Omental fat pad (tissue), 4 donors: ENCODE results near the gene APLF. TPM values are rescaled to one million over a fixed set of nuclear protein-coding genes. Genes with fewer than 3 reads are reported as not detected.

ENCODE experiments used
- ATAC-seq: fragments of 150-250 bp; one replicate; pipeline ENCODE4 v1.9.1; 2016; ENCODE audit warnings: mild to moderate bottlenecking, moderate library complexity; ENCODE audit not compliant: low FRiP score
- DNase-seq: peaks from one replicate; pipeline ENCODE4 v3.0.0-alpha.2; 2019; ENCODE audit warnings: low spot score
- total RNA-seq, 4 donors: library from RNA; depleted of rRNA; stranded (reverse); fragments of >200 nt; gene quantifications; one replicate each; pipeline ENCODE4 v1.1.0, GENCODE V29; 2016
- TF ChIP-seq, protein P1 (sequence below), 3 donors: fragments of 450-650 bp; IDR thresholded peaks; one replicate each; pipeline ENCODE4 v1.5.1; 2016 to 2017; ENCODE audit warnings: antibody characterized with exemption in 3 of 3, mild to moderate bottlenecking in 3 of 3, moderate library complexity in 2 of 3

The APLF gene
- total RNA-seq, 4 donors from 2014 or later, result 6.0 to 12.3 (median 9.4) TPM

DNA sequence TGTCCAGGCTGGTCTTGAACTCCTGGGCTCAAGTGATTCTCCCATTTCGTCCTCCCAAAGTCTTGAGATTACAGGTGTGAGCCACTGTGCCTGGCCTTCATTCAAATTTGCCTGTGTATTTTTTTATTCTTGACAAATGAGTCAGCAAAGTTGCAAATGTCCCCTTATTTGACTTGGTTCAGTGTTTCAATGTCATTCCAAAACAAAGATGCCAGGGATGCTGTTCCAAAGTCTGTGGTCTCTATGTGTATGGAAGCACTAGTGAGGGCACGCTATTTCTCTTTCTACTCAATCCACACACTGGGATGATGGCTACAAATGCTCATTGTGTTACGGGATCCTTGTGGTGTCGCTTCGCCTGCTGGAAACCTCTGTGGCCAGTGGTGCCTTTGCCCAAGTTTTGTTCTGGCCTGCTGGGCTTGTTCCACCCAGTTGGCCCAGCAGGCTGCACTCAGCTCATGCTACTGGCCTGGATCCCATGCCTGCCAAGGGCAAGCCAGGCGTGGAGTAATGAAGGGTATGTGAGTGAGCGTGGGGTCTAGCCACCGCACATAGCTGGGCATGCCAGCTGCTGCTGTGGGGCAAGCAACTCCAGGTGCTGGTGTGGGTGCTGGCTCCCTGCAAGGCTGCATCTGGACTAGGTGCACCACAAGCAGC, 35.9 kb upstream of the APLF start:
- ATAC-seq (no peak), DNase-seq (no peak)
- TF ChIP-seq, protein P1, sequence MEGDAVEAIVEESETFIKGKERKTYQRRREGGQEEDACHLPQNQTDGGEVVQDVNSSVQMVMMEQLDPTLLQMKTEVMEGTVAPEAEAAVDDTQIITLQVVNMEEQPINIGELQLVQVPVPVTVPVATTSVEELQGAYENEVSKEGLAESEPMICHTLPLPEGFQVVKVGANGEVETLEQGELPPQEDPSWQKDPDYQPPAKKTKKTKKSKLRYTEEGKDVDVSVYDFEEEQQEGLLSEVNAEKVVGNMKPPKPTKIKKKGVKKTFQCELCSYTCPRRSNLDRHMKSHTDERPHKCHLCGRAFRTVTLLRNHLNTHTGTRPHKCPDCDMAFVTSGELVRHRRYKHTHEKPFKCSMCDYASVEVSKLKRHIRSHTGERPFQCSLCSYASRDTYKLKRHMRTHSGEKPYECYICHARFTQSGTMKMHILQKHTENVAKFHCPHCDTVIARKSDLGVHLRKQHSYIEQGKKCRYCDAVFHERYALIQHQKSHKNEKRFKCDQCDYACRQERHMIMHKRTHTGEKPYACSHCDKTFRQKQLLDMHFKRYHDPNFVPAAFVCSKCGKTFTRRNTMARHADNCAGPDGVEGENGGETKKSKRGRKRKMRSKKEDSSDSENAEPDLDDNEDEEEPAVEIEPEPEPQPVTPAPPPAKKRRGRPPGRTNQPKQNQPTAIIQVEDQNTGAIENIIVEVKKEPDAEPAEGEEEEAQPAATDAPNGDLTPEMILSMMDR (IDR thresholded peaks at IDR 0.05), result no peak

DNA sequence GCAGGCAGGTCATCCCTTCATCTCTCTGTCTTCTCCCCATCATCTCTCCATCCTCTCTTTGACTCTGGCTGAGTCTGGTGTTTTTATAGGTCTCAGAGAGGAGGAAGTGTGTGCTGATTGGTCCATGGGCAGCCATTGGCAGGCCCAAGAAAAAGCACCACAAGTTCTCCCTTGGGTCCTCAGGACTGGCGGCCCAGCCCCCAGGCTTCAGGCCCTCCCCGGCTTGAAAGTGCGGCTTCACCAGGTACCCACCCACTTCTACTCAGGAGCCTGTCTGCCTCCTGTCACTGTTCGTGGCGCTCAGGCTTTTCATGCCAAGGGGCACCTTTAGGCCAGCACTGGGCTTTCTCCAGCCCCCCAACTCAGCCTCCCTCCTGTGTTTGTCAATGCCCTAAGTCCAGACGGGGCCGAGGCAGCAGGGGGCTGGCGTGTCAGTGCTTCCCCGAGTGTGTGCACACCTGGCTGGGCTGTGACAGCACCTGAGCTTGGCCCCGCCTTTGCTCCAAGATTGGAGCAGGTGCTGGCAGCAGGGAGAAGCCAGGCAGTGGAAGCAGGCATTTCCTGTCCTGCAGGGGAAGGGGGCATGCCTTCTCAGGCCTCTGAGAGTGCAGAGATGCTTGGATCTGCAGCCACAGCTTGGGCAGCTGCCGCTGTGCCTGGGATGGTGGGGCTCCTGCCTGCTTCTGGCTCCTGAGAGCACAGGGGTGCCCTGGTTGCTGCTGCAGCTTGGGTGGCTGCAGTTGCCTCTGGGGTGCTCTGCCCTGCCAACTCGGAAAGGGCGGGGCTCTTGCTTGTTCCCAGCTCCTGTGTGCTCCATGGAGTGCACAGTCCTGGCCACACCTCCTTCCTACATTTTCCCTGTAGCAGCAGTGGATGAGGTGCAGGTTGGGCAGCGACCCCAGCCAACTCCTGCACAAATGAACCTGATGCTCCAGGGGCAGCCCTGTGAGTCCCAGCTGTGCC, 34.4 kb upstream of the APLF start:
- DNase-seq (no peak), ATAC-seq (no peak)
- TF ChIP-seq, protein P1 (IDR thresholded peaks at IDR 0.05), result no peak

DNA sequence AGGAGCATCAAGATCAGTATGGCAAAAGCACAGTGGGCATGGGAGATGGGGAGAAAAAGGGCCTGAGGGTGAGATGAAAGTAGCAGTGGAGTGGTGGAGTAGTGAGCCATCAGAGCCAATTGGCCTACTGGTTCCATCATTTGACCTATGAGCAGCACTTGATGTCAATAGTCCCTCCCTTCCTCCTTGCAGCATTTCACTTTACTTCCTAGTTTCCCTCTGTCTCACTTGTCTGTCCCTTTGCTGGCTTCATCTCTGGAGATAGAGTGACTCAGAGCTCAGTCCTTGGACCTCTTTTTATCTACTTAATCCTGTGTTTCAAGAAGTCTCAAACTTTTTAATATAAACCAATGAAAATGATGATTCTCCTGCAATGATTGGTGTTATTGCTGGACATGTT, 32.4 kb upstream of the APLF start:
- ATAC-seq, result no peak
- TF ChIP-seq, protein P1 (IDR thresholded peaks at IDR 0.05), result no peak
- no peak for DNase-seq

DNA sequence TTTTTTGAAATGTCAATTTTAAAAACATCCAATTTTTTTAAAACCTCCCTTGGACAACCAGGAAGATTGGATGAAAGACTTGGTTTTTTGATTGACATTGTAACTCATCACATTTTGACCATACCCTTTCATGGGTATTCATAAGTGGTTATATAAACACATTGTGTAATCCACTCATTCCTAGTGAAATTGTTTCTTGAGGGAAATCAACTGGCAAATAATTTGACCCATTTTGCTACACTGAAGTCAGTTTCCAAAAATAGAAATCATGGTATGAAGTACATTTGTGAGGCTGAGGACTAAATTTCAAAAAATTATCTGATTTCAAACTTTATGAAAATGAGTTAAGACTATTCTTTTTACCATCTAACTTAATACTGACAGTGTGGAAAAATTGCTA, 31.8 kb upstream of the APLF start:
- TF ChIP-seq, protein P1 (IDR thresholded peaks at IDR 0.05), result no peak
- DNase-seq (no peak), ATAC-seq (no peak)

DNA sequence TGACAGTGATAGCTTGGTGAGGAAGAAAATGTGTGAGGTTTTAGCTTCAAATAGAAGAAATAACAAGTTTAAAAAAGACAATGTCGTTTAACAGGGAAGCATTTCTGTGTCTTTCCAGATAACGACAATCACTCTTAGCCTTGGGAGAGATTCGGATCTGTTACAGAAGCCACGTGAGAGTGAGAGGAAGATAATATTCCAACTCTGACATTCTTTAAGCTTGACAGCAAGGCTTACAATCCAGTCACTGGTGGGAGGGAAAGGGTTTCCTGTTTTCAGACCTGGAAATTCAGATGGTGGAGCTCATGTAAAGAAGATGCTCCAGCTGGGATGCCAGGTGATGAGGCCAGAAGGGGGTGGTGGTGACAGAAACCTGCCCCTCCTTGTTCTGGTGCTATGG, 31.1 kb upstream of the APLF start:
- DNase-seq (no peak), ATAC-seq (no peak)
- TF ChIP-seq, protein P1 (IDR thresholded peaks at IDR 0.05), result no peak

DNA sequence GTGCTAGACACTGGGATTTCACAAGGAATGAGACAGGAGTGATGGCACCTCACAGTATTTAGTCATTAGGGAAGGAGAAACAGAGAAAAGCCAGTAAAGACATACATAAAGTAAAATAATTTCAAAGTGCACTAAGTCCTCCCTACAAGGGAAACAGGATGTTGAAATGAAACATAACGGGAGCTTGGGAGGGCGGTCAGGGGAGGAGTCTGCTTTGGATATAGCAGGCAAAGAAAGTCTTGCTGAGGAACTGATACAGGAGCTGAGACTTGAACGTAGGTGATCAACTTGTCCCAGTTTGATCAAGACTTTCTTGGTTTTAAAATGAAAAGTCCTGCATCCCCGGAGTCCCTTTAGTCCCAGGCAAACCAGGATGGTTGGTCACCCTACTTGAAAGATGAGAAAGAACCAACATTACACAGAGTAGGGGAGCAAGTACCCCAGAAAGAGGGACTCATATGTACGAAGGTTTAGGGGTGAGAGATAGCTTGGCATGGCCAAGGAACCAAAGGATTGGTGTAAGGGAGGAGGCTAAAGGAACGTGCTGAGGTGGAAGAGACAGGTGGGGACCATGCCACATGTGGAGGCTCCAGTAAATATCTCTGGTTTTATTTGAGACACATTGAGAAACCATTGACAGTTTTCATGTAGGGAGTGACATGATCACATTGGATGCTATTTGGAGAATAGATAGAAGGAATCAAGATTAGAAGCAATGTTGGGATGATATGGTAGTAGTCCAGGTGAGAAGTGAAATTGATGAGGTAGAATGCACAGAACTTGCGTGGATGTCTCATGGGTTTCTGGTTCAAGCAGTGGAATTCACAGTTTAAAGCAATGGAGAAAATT, 28.7 kb upstream of the APLF start:
- TF ChIP-seq, protein P1 (IDR thresholded peaks at IDR 0.05), result no peak
- DNase-seq, result no peak
- ATAC-seq, result no peak
